HG02678 (cell line): ENCODE measurements around the gene GAS2L1.

Experiments used
- ATAC-seq: cut with Tn5 transposase; IDR thresholded peaks from one replicate; pipeline ENCODE4 v1.9.1; 2021; ENCODE audit warnings: mild to moderate bottlenecking, moderate library complexity; ENCODE audit not compliant: unreplicated experiment

GAS2L1 gene

DNA sequence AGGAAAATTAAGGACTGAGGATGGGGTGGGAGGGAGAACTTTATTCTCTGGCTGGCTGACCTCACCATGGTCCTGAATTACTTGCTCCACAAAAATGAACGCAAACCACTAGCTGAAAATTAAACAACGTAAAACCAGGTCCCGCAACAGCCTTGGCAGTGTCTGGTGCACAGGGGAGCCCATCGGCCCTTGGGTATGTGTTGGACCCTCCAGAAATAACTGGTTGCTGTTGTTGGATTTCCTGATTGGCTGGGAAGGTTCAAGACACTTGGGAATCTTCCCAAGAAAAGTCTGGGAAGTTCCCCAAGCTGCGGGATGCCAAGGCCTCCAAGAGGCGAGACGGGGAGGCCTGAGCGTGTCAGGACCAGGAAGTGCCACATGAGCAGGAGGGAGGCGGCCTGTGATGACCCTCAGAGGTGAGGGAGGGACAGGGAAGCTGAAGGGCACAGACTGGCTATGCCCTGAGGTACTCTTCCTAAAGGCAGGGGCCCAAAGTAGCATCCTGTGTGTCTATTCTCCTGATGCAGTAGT, 19.4 kb downstream of the GAS2L1 start:
- ATAC-seq, result no peak

DNA sequence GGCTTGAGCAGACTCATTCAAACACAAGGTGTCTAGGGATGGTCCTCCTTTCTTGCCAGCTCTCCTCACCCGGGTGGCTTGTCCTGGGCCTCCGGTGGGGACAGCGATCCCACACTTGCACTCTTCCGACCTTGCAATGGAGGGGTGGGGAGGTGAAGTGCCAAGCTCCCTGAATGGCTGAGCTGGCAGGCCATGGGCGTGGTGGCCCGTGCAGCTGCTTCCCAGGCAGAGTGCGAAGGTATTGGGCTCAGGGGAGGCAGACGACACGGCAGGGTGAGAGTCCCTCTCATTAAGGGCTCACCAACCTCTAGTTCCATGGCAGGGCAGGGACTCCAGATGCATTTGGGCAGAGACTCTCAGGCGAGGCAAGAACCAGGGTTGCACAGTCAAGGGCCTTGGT, 20.0 kb downstream of the GAS2L1 start:
- no peak for ATAC-seq

DNA sequence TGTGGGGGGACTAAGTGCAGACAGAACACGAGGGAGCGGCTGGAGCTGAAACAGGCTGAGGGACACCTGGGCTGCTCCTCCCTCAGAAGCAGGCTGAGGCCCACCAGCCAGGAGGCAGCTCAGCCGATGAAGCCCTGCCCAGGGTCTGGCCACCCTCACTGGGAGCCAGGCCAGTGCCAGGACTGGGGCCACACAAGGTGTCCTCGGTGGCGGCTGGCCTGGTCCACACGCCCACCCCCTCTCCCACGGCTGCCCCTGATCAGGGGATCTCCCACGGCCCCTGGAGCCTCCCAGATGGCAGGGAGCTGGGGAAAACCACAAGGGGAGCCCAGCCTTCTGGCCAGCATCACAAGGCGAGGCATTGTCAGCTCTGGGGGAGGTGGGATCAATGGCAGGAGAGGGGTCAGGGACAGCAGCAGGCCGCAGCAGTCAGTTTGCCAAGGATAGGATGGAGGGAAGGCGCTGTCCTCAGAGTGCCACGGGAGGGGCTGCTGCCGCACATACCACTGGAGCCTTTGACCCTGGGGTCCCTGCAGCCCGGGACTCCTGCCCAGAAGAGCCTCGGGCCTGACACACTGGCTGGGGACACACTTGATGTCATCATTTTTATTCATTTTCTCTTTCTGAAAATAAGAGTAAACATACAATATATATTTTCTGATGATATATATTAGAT, 20.8 kb downstream of the GAS2L1 start:
- no peak for ATAC-seq

DNA sequence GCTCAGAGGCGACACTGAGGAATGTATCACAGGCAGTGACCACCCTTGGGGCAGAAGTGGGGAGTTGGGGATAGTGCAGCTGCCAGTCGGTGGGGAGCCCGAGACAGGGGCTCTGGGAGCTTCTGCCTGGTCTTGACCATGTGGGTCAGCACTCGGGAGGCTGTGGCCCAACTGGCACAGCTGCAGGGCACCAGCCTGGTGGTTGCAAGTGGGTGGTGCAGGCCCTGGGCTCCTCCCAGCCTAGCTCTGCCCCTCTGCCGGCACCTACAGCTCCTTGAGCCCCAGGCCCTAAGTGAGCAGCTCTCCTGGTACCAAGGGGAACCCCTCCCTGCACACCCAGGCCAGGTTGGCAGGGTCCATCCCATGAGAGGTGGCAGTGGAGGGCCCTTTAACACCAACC, 21.6 kb downstream of the GAS2L1 start:
- ATAC-seq, result no peak

DNA sequence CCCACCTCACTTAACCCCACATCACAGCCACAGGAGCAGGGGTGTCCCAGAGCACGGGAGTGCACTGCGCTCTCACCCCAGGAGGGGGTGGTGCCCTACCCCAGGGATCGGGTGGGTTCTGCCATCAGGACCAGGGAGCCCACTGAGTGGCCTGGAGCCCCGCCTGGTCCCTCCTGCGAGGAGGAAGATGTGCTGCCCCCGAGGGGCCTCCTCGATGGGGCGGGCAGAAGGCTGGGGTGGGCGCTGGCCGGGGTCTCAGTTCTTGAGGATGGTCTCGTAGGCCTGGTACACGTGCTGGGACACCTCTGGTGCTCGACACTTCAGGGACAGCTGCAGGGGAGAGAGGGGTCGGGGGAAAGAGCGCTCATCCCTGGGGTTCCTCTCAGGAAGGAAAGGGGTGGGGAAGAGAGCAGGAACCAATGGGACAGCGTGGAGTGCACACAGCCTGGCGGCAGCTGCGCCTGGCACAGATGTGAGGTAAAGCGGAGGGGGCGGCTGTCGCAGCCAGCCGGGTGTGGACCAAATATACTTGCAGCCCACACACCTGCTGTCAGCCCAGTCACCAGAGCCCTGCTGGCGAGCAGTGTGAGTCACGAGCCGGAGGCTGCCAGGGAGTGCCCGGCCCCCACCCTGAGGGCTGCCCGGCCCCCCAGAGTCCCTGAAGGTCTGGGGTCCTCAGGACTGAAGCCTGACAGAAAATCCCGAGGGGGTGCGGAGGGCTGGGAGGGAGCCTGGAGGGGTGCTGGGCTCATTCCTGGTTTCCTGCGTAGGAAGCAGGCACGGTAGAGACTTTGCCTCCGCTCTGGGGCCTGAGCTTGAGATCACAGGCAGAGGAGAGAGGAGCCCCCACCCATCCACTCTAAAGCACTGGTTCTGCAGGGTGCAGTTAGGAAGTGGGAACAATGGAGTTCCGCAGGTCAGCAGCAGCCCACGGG, 22.4 kb downstream of the GAS2L1 start:
- ATAC-seq, result no peak

DNA sequence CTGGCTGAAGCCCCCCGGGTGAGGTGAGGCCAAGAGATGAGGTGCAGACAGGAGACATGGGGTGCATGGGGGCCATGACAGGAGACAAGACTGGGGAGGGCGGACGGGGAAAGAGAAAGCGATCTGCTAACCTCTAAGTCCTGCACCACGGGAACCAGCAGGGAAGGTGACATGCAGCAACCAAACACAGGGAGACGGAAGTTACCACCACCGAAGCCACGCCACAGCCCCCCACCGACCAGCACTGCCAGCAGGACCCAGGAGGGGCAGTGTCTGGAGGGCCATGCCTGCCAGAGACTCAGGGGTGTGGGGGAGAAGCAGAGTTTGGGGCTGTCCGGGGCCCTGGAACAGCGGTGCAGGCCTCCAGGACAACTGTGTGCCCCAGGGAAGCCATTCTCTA, 23.1 kb downstream of the GAS2L1 start:
- no peak for ATAC-seq

DNA sequence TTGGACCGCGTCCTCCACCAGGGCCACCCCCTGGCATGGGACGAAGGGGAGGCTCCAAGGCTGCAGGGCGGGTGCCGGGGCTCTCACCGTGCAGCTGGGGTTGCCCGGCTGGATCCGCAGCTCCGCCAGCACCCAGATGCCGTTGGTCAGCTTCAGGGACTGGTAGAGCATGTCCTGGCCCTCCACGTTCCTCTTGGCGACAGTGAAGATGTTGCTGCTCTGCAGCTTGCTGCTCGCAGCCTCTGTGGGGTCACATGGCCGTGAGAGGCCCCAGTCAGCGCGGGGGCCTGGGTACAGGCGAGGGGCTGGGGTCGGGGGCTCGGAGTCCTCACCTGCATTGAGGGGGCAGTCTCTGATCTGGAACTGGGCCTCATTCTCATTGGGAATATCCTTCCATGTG, 23.8 kb downstream of the GAS2L1 start:
- no peak for ATAC-seq

DNA sequence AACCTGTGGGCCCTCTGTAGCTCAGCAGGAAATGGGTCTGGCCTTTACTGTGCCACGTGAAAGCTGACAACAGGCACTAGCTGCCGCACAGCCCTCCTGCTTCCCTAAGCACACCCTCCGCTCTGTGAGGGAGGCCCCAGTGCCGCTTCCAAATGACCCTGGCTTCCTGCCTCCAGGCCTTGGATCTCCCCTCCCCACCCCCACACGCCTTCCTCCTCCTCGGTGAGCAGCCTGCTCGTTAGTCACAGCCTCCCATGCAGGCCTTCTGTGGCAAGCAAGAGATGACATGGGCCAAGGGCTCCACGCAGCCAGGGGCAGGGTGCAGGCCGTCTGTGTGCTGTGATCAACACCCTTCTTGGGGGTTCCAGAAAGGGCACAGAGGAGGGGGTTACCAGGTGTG, 24.3 kb downstream of the GAS2L1 start:
- no peak for ATAC-seq

DNA sequence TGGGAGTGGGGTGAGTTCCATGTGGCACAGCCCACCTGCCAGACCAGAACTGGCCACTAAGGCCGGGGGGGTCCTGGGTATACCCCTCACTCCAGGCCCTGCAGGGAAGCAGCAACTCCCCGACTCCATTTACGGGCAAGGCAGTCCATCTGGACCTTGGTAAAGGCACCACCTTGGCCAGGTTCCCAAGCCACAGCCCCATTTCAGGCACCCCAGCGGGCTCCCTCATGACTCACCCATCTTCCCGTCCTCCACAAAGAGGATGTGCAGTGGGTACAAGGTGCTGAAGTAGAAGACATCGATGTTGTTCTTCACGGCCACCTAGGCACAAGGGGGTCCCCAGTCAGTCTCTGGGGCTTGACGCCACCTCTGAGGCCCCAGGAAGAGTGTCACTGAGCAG, 24.8 kb downstream of the GAS2L1 start:
- no peak for ATAC-seq

DNA sequence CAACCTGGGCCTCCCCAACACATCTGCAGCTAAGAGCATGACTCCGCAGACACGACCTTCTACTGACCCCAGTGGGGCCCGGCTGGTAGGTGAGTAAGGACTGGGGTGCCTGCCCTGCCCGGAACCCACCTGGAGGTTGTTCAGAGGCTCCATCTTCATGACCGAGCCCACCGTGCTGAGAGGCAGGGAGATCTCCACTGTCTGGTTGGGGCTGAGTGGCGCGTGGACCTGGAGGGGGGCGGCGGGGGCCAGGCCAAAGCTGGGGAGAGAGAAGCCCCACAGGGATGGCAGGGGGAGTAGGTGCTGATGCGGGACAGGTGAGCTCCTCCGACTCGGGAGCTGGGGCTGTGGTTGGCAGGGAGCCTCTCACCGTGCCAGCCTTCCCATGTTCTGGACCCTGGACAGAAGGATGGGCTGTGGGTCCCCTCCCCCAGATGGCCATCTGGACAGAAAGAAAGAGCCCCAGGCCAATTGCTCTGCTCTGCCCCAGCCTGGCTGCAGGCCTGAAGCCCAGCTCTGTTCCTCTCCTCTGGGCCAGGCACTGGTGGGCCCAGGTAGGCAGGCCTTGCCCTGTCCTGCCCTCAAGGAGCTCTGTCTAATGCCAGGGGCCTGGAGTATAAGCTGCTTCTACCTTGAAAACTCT, 25.3 kb downstream of the GAS2L1 start:
- ATAC-seq, result no peak

DNA sequence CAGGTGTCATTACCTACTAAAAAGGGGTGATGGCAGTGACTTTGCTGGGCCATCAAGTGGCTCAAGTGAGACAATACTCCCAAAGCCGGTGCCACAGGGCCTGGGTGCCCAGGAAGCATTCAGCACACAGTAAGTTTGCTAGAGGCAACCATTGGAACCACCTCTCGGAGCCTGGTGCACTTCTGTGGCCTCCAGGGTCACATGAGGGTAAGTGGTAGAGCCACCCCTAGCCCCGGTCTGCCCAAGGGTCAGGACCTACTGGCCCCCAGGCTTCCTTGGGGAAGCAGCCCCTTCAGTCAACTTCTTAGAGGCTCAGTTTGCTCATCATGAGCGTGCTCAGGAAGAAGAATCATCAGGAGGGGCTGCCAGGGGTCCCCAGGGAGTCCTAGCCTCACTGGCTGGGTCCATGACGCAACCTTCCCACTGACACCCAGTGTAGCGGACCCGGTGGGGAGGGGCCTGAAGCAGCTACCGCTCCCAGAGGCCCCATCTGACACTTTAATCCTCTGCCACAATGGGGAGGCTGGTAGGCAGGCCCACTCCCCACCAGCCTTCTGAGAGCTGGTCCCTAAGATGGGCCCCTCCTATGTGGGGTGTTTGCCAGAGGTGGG, 26.5 kb downstream of the GAS2L1 start:
- ATAC-seq, result no peak

DNA sequence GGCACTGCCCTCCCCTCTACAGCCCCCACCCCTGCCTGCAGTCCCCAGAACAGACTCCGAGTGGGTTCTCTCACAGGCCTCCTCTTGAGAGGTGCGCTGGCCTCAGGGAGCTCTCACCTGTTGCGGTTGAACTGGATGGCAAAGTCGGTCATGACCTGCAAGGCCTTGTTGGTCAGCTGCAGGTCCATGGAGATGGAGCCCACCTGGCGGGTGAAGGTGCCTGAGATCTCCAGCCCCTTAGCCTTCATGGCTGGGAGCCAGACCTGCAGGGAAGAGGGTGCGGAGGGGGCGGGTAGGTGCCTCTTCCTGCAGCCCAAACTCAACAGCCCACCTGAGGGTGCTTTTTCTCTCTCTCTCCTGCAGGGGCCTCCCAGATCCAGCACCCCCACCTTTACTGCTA, 27.7 kb downstream of the GAS2L1 start:
- no peak for ATAC-seq

DNA sequence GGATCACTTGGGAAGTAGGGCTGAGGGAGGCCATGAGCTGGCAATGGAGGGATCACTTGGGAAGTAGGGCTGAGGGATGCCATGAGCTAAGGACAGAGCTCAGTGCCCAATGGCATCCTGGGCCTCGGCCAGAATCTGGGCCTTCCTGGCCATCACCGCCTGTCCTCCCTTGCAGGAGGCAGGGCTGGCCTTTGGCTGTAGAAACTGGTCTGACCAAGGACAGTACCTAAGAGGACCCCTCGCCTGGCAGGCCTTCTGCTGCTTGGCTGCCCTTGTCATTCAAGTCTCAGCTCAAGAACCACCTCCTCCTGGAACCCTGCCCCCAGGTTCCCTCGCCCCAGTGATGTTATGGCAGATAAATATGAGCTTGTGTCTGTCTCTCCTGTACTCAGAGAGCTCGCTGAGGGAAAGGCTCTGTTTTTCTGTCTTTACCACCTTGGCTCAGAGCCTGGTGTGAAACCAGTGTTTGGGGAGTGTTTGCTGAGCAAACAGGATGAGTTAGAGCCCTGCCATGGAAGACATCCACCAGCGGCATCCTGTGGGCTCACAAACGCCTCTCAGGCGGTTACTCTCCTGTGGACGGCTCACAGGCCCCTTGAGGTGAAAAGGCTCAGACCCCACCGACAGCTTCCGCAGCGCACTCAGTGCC, 28.4 kb downstream of the GAS2L1 start:
- no peak for ATAC-seq

DNA sequence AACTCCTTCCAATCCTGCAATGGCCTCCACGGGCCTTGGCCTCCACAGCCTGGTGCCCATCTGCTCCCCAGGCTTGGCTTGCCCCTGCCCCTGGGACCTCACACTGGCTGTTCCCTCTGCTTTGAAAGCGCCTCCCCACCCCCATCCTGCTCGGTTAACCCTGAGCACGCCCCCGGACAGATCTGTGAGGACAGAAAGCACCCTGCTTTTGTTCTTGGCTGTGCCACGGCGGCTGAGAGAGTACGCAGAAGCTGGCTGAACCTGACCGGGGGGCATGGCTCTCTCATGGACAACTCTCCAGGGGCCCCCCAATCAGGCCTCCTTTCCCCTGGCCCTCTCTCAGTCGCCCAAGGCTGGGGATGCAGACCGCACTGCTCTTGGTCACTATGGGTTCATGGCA, 29.2 kb downstream of the GAS2L1 start:
- no peak for ATAC-seq

DNA sequence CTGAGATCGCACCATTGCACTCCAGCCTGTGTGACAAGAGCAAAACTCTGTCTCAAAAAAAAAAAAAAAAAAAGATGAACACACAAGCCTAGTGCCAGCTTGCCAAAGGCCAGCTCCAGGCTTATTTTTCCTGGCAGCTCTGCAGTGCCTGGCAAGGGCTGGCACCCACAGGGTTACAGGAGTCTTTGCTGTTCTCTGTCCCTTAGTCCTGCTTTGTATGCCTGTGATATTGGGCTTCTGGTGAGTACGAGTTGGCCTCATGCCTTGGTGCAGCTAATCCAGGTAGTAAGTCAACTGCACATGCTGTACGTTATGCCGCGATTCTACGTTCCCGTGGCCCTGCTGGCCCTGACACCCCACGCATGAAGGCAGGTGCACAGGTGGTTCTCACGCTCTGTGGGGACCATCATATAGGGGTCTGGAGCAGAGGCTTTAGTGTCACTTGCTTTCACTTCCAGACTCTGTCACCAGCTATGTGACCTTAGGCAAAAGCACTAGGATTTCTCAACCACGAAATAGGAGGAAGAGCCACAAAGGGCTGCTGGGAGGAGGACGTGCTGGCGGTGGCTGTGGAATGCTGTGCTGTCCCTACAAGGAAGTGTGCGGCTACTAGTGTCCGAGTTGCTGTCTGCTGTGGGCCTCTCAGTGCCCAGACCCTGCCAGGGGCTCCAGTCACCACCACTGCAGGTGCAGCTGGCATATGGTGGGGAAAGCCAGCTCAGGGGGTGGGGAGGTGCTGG, 30.5 kb downstream of the GAS2L1 start:
- no peak for ATAC-seq

DNA sequence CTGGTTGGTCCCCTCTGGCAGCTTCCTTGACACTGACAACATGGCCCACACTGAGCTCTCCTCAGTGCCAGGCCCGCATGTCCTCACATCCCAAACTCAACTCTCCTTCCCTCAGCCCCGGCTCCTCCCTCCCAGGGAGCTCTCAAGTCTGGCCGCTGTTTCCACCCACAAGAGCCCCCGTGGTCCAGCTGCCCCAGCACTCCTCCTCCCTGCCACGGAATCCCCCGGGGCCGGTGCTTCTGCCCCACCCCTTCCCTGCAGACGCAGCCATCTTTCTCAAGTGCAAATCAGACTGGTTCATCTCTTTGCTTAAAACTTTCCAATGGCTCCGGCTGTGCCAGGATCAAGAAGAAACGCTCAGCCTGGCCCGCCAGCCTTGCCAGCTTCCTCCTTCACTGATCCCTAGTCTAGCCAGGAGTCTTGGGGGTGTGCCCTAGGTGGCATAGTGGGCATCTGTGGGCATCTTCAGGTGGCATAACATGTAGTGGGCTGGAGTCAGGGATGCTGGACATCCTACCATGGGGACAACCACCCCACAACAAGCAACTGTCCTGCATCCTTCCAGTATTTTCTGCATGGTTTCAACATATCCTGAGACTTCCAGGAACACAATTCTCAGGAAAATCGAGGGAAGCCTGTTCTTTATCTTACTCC, 31.3 kb downstream of the GAS2L1 start:
- no peak for ATAC-seq

DNA sequence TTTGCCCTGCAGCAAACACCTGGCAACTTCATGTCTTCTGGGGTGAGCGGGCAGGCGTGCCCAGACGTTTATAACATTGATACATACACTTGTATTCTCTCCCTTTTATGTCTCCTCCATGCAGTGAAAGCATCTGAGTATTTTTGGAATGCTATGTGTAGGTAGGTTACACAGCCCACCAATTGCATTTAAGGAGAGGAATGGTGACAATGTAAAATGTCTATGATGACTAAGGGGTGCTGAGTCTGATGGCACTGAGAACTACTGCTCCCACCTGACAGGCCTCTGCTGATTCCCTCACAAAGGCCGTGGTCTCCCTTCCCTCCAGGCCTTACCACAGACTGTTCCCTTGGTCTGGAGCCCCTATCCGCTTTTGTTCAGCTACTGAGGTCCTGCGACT, 31.9 kb downstream of the GAS2L1 start:
- ATAC-seq, result no peak

DNA sequence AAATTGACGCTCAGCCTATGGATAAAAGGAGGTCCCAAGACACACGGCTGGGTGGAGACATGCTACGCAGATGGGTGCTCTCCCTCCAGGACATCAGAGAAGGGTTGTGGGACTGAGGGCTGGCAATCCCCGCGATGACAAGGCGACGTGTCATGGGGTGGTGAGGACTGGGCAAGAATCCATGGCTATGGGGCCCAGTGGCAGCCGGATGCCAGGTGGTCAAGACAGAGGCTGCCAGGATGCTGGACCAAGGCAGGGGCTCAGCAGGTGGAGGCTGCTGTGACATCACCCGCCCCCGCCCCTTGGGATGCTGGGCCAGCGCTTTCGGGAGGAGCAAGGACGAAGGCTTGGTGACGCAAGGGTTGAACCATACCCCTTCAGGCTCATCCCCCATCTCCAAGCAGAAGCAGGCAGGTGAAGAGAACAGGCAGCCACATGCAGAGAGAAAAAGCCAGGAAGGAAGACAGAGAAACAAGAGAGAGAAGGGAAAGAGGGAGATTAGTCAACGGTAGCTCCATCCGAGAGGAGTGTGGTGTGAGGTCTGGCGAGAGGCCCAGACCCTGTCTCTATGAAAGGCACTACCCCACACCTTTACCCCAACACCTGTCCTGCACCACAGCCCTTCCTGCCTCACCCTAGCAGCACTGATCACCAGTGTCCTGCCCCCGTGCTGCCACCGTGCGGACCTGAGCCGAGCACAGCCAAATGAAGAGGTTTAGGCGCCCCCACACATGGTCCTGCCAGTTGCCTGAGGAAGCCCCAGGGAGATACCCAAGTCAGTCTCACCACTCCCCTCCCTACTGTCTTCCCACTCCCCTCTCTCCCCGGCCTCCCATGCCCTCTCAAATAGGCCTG, 33.2 kb downstream of the GAS2L1 start:
- no peak for ATAC-seq

DNA sequence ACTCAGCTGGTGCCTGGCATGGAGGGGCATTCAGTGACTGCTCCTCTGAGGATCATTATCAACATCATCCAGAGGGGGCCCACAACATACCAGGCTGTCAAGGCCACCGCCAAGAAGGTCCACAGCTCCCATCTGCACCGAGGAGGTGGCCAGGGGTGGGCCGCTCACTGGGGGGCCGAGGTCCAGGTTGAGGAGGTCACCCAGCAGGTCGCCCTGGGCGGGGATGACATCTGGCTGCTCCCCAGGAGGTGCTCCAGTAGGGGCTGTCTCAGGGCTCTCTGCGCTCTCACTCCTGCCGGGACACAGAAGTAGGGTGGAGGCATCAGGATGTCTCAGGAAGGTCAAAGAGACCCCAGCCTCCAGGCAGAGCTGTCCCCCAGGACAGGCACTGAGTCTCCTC, 34.1 kb downstream of the GAS2L1 start:
- no peak for ATAC-seq
